GM23338 (cell line): ENCODE data around the gene COX7B2. TPM values are rescaled to one million over a fixed set of nuclear protein-coding genes. Genes with fewer than 3 reads are reported as not detected.

Experiments
- ATAC-seq: fragments of 200-7000 bp; cut with Tn5 transposase; 3 replicates; pipeline ENCODE4 v1.9.1; 2020
- DNase-seq: peaks from one replicate; pipeline ENCODE4 v3.0.0-alpha.2; 2015; ENCODE audit warnings: low spot score
- H2AFZ ChIP-seq: fragments of 200-600 bp; sonication (generic); 2 replicates; pipeline ENCODE4 v1.8.0; 2016; ENCODE audit warnings: antibody characterized with exemption, mild to moderate bottlenecking, moderate library complexity
- H3F3A ChIP-seq: fragments of 200-600 bp; sonication (generic); replicated peaks from 2 replicates; pipeline ENCODE4 v1.8.0; 2017; ENCODE audit warnings: antibody characterized with exemption, mixed run types, low read depth
- H3K27ac ChIP-seq: fragments of 200-600 bp; sonication (generic); 2 replicates; pipeline ENCODE4 v1.6.1; 2016; ENCODE audit warnings: low read depth
- H3K27me3 ChIP-seq: fragments of 200-600 bp; sonication (generic); 2 replicates; pipeline ENCODE4 v1.8.0; 2016; ENCODE audit warnings: mild to moderate bottlenecking, mixed run types, moderate library complexity; ENCODE audit not compliant: insufficient read depth
- H3K36me3 ChIP-seq: fragments of 200-600 bp; sonication (generic); 2 replicates; pipeline ENCODE4 v1.8.0; 2016; ENCODE audit warnings: mild to moderate bottlenecking; ENCODE audit not compliant: insufficient read depth
- H3K4me1 ChIP-seq: fragments of 200-600 bp; sonication (generic); 2 replicates; pipeline ENCODE4 v1.8.0; 2016; ENCODE audit warnings: mild to moderate bottlenecking, moderate library complexity; ENCODE audit not compliant: insufficient read depth
- H3K4me2 ChIP-seq: fragments of 200-600 bp; sonication (generic); 2 replicates; pipeline ENCODE4 v1.7.1; 2017; ENCODE audit warnings: mixed run types
- H3K4me3 ChIP-seq: fragments of 200-600 bp; sonication (generic); 2 replicates; pipeline ENCODE4 v1.6.1; 2016; ENCODE audit warnings: mixed run types
- H3K79me2 ChIP-seq: fragments of 200-600 bp; sonication (generic); replicated peaks from 2 replicates; pipeline ENCODE4 v1.8.0; 2017; ENCODE audit warnings: mild to moderate bottlenecking; ENCODE audit not compliant: insufficient read depth
- H3K9me2 ChIP-seq: fragments of 200-600 bp; sonication (generic); 2 replicates; pipeline ENCODE4 v1.8.0; 2017; ENCODE audit not compliant: insufficient read depth
- H4K20me1 ChIP-seq: fragments of 200-600 bp; sonication (generic); replicated peaks from 2 replicates; pipeline ENCODE4 v1.8.0; 2017; ENCODE audit warnings: mild to moderate bottlenecking; ENCODE audit not compliant: insufficient read depth
- H3K27ac Mint-ChIP-seq: 2 replicates; pipeline ENCODE4 v1.8.0; 2020; ENCODE audit warnings: inconsistent platforms, mild to moderate bottlenecking, moderate library complexity, mixed read lengths
- H3K27me3 Mint-ChIP-seq: 3 replicates; pipeline ENCODE4 v1.8.0; 2022; ENCODE audit warnings: low read depth, mild to moderate bottlenecking, moderate library complexity, mixed read lengths, inconsistent platforms; ENCODE audit not compliant: insufficient read depth, poor library complexity
- H3K36me3 Mint-ChIP-seq: 3 replicates; pipeline ENCODE4 v1.8.0; 2021; ENCODE audit warnings: low read depth, mild to moderate bottlenecking, inconsistent platforms, moderate library complexity, mixed read lengths
- H3K4me1 Mint-ChIP-seq: 3 replicates; pipeline ENCODE4 v1.8.0; 2020; ENCODE audit warnings: mild to moderate bottlenecking, inconsistent platforms, mixed read lengths
- H3K4me3 Mint-ChIP-seq: 3 replicates; pipeline ENCODE4 v1.8.0; 2021; ENCODE audit warnings: moderate library complexity, mild to moderate bottlenecking, inconsistent platforms, mixed read lengths
- H3K9me3 Mint-ChIP-seq: 3 replicates; pipeline ENCODE4 v1.8.0; 2020; ENCODE audit warnings: moderate library complexity, mild to moderate bottlenecking, inconsistent platforms, mixed read lengths
- CTCF ChIP-seq, 2 experiments: fragments of 200-600 bp in 1 of 2; sonication (generic) in 1 of 2; conservative IDR thresholded peaks; 2 replicates each; pipeline versions ENCODE4 v1.5.1 to v1.6.1; 2016 to 2017; ENCODE audit warnings: antibody characterized with exemption in 2 of 2, low read depth in 2 of 2, mild to moderate bottlenecking in 2 of 2, moderate library complexity in 1 of 2
- EZH2 ChIP-seq: fragments of 200-600 bp; sonication (generic); IDR thresholded peaks from one replicate; pipeline ENCODE4 v1.8.0; 2017; ENCODE audit warnings: antibody characterized with exemption, mild to moderate bottlenecking, low read depth; ENCODE audit not compliant: unreplicated experiment
- EZH2phosphoT487 ChIP-seq: fragments of 200-600 bp; sonication (generic); IDR thresholded peaks from one replicate; pipeline ENCODE4 v1.8.1; 2018; ENCODE audit warnings: antibody characterized with exemption; ENCODE audit not compliant: unreplicated experiment
- JUNB ChIP-seq: IDR thresholded peaks from one replicate; pipeline ENCODE4 v1.6.1; 2016; ENCODE audit warnings: antibody characterized with exemption; ENCODE audit not compliant: unreplicated experiment
- NANOG ChIP-seq: IDR thresholded peaks from 2 replicates; pipeline ENCODE4 v1.6.1; 2016; ENCODE audit warnings: antibody characterized with exemption, borderline replicate concordance
- POLR2AphosphoS5 ChIP-seq: IDR thresholded peaks from 2 replicates; pipeline ENCODE4 v1.6.1; 2016; ENCODE audit warnings: antibody characterized with exemption, low read depth
- ZNF114 ChIP-seq: fragments of 250-450 bp; sonication (Bioruptor Pico); IDR thresholded peaks from 2 replicates; pipeline ENCODE4 v1.5.0; 2020; ENCODE audit warnings: mild to moderate bottlenecking, moderate library complexity
- ZNF331 ChIP-seq: fragments of 250-450 bp; sonication (Bioruptor Pico); IDR thresholded peaks from 2 replicates; pipeline ENCODE4 v1.5.0; 2020; ENCODE audit warnings: low read depth, mild to moderate bottlenecking, moderate library complexity
- polyA plus RNA-seq: library from polyadenylated mRNA; unstranded; fragments of >200 nt; fragmentation: Nextera tagmentation; extraction: Ambion mirVana; gene quantifications from 2 replicates; pipeline ENCODE4 v1.2.1, GENCODE V29; 2016
- total RNA-seq: library from RNA; depleted of rRNA; stranded (reverse); fragments of >200 nt; shearing (Covaris generic); gene quantifications from 2 replicates; pipeline ENCODE4 v1.2.3, GENCODE V29; 2014
- TF ChIP-seq, protein P1 (sequence below): IDR thresholded peaks from one replicate; pipeline ENCODE4 v1.6.1; 2018; ENCODE audit warnings: antibody characterized with exemption; ENCODE audit not compliant: unreplicated experiment
- TF ChIP-seq, protein P2 (sequence below): fragments of 250-450 bp; sonication (Bioruptor Pico); IDR thresholded peaks from 2 replicates; pipeline ENCODE4 v1.5.0; 2020; ENCODE audit warnings: mild to moderate bottlenecking, moderate library complexity
- TF ChIP-seq, protein P3 (sequence below): IDR thresholded peaks from 2 replicates; pipeline ENCODE4 v1.6.1; 2016; ENCODE audit warnings: antibody characterized with exemption

Gene COX7B2
- total and polyA plus RNA-seq, 2 experiments from 2014 or later = not detected

DNA sequence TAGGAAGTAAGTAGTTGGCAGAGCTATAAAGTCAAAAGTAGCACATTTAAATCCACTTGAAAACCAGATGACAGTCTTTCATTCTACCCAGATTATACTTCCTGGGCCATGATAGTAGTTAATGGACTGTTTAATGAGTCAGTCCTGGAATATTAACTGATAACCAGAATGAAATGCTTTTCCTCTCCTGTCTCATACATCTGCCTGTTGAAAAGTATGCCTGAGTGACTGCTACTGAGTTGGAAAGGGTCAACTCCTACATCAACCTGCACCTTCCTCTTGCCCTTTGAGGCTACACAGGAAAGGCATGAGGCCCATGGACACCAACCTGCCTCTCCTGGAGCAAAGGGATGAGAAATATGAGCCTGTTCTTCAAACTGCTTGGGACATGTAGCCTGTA lies 36.0 kb upstream of the COX7B2 start:
- Histone ChIP-seq H3K4me3 (no peak overlapping the region), H3K36me3 (no peaks in the 10 kb centered on the region), H3F3A (no peaks in the 10 kb centered on the region), H3K9me2 (no peaks in the 10 kb centered on the region), H3K27ac (no peak overlapping the region), H3K4me2 (no peak overlapping the region), H3K27me3 (no peaks in the 10 kb centered on the region), H3K4me1 (no peaks in the 10 kb centered on the region), H2AFZ (no peak overlapping the region), H3K79me2 (no peaks in the 10 kb centered on the region), H4K20me1 (no peaks in the 10 kb centered on the region)
- Mint-ChIP-seq H3K4me3 (no peak overlapping the region), H3K4me1 (no peaks in the 10 kb centered on the region), H3K9me3 (no peaks in the 10 kb centered on the region), H3K27me3 (no peaks in the 10 kb centered on the region), H3K36me3 (no peaks in the 10 kb centered on the region), H3K27ac (no peak overlapping the region)
- DNase-seq (no peak), ATAC-seq (no peak)
- TF ChIP-seq CTCF (conservative IDR thresholded peaks at IDR 0.05; ENCODE audit: low read depth in 2 of 2) (no peak), NANOG (no peak), ZNF114 (CRISPR knock-in tag) (no peak), JUNB (no peak), EZH2phosphoT487 (no peak), ZNF331 (CRISPR knock-in tag) (no peak), EZH2 (no peak), POLR2AphosphoS5 (no peak)
- TF ChIP-seq, protein P1, sequence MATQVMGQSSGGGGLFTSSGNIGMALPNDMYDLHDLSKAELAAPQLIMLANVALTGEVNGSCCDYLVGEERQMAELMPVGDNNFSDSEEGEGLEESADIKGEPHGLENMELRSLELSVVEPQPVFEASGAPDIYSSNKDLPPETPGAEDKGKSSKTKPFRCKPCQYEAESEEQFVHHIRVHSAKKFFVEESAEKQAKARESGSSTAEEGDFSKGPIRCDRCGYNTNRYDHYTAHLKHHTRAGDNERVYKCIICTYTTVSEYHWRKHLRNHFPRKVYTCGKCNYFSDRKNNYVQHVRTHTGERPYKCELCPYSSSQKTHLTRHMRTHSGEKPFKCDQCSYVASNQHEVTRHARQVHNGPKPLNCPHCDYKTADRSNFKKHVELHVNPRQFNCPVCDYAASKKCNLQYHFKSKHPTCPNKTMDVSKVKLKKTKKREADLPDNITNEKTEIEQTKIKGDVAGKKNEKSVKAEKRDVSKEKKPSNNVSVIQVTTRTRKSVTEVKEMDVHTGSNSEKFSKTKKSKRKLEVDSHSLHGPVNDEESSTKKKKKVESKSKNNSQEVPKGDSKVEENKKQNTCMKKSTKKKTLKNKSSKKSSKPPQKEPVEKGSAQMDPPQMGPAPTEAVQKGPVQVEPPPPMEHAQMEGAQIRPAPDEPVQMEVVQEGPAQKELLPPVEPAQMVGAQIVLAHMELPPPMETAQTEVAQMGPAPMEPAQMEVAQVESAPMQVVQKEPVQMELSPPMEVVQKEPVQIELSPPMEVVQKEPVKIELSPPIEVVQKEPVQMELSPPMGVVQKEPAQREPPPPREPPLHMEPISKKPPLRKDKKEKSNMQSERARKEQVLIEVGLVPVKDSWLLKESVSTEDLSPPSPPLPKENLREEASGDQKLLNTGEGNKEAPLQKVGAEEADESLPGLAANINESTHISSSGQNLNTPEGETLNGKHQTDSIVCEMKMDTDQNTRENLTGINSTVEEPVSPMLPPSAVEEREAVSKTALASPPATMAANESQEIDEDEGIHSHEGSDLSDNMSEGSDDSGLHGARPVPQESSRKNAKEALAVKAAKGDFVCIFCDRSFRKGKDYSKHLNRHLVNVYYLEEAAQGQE = no peak
- TF ChIP-seq, protein P2, sequence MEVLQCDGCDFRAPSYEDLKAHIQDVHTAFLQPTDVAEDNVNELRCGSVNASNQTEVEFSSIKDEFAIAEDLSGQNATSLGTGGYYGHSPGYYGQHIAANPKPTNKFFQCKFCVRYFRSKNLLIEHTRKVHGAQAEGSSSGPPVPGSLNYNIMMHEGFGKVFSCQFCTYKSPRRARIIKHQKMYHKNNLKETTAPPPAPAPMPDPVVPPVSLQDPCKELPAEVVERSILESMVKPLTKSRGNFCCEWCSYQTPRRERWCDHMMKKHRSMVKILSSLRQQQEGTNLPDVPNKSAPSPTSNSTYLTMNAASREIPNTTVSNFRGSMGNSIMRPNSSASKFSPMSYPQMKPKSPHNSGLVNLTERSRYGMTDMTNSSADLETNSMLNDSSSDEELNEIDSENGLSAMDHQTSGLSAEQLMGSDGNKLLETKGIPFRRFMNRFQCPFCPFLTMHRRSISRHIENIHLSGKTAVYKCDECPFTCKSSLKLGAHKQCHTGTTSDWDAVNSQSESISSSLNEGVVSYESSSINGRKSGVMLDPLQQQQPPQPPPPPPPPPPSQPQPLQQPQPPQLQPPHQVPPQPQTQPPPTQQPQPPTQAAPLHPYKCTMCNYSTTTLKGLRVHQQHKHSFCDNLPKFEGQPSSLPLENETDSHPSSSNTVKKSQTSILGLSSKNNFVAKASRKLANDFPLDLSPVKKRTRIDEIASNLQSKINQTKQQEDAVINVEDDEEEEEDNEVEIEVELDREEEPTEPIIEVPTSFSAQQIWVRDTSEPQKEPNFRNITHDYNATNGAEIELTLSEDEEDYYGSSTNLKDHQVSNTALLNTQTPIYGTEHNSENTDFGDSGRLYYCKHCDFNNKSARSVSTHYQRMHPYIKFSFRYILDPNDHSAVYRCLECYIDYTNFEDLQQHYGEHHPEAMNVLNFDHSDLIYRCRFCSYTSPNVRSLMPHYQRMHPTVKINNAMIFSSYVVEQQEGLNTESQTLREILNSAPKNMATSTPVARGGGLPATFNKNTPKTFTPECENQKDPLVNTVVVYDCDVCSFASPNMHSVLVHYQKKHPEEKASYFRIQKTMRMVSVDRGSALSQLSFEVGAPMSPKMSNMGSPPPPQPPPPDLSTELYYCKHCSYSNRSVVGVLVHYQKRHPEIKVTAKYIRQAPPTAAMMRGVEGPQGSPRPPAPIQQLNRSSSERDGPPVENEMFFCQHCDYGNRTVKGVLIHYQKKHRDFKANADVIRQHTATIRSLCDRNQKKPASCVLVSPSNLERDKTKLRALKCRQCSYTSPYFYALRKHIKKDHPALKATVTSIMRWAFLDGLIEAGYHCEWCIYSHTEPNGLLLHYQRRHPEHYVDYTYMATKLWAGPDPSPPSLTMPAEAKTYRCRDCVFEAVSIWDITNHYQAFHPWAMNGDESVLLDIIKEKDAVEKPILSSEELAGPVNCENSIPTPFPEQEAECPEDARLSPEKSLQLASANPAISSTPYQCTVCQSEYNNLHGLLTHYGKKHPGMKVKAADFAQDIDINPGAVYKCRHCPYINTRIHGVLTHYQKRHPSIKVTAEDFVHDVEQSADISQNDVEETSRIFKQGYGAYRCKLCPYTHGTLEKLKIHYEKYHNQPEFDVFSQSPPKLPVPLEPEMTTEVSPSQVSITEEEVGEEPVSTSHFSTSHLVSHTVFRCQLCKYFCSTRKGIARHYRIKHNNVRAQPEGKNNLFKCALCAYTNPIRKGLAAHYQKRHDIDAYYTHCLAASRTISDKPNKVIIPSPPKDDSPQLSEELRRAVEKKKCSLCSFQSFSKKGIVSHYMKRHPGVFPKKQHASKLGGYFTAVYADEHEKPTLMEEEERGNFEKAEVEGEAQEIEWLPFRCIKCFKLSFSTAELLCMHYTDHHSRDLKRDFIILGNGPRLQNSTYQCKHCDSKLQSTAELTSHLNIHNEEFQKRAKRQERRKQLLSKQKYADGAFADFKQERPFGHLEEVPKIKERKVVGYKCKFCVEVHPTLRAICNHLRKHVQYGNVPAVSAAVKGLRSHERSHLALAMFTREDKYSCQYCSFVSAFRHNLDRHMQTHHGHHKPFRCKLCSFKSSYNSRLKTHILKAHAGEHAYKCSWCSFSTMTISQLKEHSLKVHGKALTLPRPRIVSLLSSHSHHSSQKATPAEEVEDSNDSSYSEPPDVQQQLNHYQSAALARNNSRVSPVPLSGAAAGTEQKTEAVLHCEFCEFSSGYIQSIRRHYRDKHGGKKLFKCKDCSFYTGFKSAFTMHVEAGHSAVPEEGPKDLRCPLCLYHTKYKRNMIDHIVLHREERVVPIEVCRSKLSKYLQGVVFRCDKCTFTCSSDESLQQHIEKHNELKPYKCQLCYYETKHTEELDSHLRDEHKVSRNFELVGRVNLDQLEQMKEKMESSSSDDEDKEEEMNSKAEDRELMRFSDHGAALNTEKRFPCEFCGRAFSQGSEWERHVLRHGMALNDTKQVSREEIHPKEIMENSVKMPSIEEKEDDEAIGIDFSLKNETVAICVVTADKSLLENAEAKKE = no peak
- TF ChIP-seq, protein P3, sequence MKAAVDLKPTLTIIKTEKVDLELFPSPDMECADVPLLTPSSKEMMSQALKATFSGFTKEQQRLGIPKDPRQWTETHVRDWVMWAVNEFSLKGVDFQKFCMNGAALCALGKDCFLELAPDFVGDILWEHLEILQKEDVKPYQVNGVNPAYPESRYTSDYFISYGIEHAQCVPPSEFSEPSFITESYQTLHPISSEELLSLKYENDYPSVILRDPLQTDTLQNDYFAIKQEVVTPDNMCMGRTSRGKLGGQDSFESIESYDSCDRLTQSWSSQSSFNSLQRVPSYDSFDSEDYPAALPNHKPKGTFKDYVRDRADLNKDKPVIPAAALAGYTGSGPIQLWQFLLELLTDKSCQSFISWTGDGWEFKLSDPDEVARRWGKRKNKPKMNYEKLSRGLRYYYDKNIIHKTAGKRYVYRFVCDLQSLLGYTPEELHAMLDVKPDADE = no peak
